Neural cell (in vitro differentiated cells): Measurements from ENCODE around the gene DUSP5. TPM values are rescaled to one million over a fixed set of nuclear protein-coding genes. Genes with fewer than 3 reads are reported as not detected.

Experiments
- H2AFZ ChIP-seq: fragments of 200-600, 300-800 bp; sonication (generic), shearing (Covaris generic); 2 replicates; pipeline ENCODE4 v1.6.0; 2014; ENCODE audit warnings: low read depth, mild to moderate bottlenecking, antibody characterized with exemption, low read length, moderate library complexity
- H3F3A ChIP-seq: fragments of 200-600 bp; shearing (Covaris generic); 2 replicates; pipeline ENCODE4 v1.6.1; 2016; ENCODE audit warnings: mild to moderate bottlenecking, moderate library complexity, mixed read lengths, antibody characterized with exemption, low read length; ENCODE audit not compliant: insufficient read depth, poor library complexity, severe bottlenecking
- H3K27ac ChIP-seq: fragments of 200-600, 300-800 bp; sonication (generic), shearing (Covaris generic); 2 replicates; pipeline ENCODE4 v1.5.1; 2014; ENCODE audit warnings: mild to moderate bottlenecking, low read length, moderate library complexity
- H3K27me3 ChIP-seq: fragments of 300-800, 200-600 bp; sonication (generic), shearing (Covaris generic); 2 replicates; pipeline ENCODE4 v1.6.0; 2014; ENCODE audit warnings: mild to moderate bottlenecking, low read depth, low read length, moderate library complexity; ENCODE audit not compliant: insufficient read depth
- H3K36me3 ChIP-seq: fragments of 300-800, 200-600 bp; sonication (generic), shearing (Covaris generic); 2 replicates; pipeline ENCODE4 v1.5.1; 2014; ENCODE audit warnings: mild to moderate bottlenecking, antibody characterized with exemption, low read length, moderate library complexity; ENCODE audit not compliant: insufficient read depth
- H3K4me2 ChIP-seq: fragments of 300-800, 200-600 bp; sonication (generic), shearing (Covaris generic); 2 replicates; pipeline ENCODE4 v1.6.0; 2014; ENCODE audit warnings: mild to moderate bottlenecking, low read length
- H3K4me3 ChIP-seq: fragments of 300-800, 200-600 bp; sonication (generic), shearing (Covaris generic); 2 replicates; pipeline ENCODE4 v1.5.1; 2014; ENCODE audit warnings: mild to moderate bottlenecking, low read length, moderate library complexity
- H3K79me2 ChIP-seq: fragments of 200-600 bp; shearing (Covaris generic); replicated peaks from 2 replicates; pipeline ENCODE4 v1.6.0; 2014; ENCODE audit warnings: mild to moderate bottlenecking, low read length, moderate library complexity; ENCODE audit not compliant: insufficient read depth
- H3K9ac ChIP-seq: fragments of 300-800, 200-600 bp; sonication (generic), shearing (Covaris generic); 2 replicates; pipeline ENCODE4 v1.6.1; 2016; ENCODE audit warnings: mild to moderate bottlenecking, low read length, mixed read lengths
- H3K9me2 ChIP-seq: fragments of 200-600 bp; shearing (Covaris generic); 2 replicates; pipeline ENCODE4 v1.6.1; 2016; ENCODE audit warnings: mild to moderate bottlenecking, low read length, mixed read lengths; ENCODE audit not compliant: insufficient read depth
- H3K9me3 ChIP-seq: fragments of 200-600, 300-800 bp; sonication (generic), shearing (Covaris generic); 2 replicates; pipeline ENCODE4 v1.6.1; 2016; ENCODE audit warnings: mild to moderate bottlenecking, mixed run types, low read length, moderate library complexity, mixed read lengths
- H4K20me1 ChIP-seq: fragments of 200-600 bp; shearing (Covaris generic); 2 replicates; pipeline ENCODE4 v1.6.1; 2016; ENCODE audit warnings: mild to moderate bottlenecking, mixed run types; ENCODE audit not compliant: insufficient read depth
- EP300 ChIP-seq: fragments of 450-650 bp; conservative IDR thresholded peaks from 2 replicates; pipeline ENCODE4 v1.6.1; 2014; ENCODE audit warnings: antibody characterized with exemption, mild to moderate bottlenecking, moderate library complexity; ENCODE audit not compliant: poor library complexity, severe bottlenecking
- EZH2 ChIP-seq: fragments of 200-600, 300-800 bp; shearing (Covaris generic), sonication (generic); IDR thresholded peaks from 2 replicates; pipeline ENCODE4 v1.6.1; 2014; ENCODE audit warnings: antibody characterized with exemption, low read length, borderline replicate concordance, mild to moderate bottlenecking; ENCODE audit not compliant: insufficient read depth, poor library complexity, severe bottlenecking
- MXI1 ChIP-seq: fragments of 450-650 bp; conservative IDR thresholded peaks from 2 replicates; pipeline ENCODE4 v1.6.1; 2014; ENCODE audit warnings: antibody characterized with exemption, mild to moderate bottlenecking; ENCODE audit not compliant: poor library complexity, severe bottlenecking
- POLR2AphosphoS5 ChIP-seq: IDR thresholded peaks from 2 replicates; pipeline ENCODE4 v1.6.1; 2012
- RAD21 ChIP-seq: fragments of 450-650 bp; conservative IDR thresholded peaks from 2 replicates; pipeline ENCODE4 v1.6.1; 2014; ENCODE audit warnings: antibody characterized with exemption, mild to moderate bottlenecking, moderate library complexity
- REST ChIP-seq: IDR thresholded peaks from 2 replicates; pipeline ENCODE4 v1.6.1; 2012; ENCODE audit warnings: borderline replicate concordance
- SMC3 ChIP-seq: fragments of 450-650 bp; conservative IDR thresholded peaks from 2 replicates; pipeline ENCODE4 v1.6.1; 2014; ENCODE audit warnings: antibody characterized with exemption, mild to moderate bottlenecking, moderate library complexity; ENCODE audit not compliant: poor library complexity
- TAF1 ChIP-seq: IDR thresholded peaks from 2 replicates; pipeline ENCODE4 v1.6.1; 2012; ENCODE audit warnings: low read depth
- polyA plus RNA-seq: library from polyadenylated mRNA; depleted of rRNA; stranded (reverse); fragments of >200 nt; gene quantifications from 2 replicates; pipeline ENCODE4 v1.2.3, GENCODE V29; 2014
- TF ChIP-seq, protein P1 (sequence below): fragments of 450-650 bp; IDR thresholded peaks from 2 replicates; pipeline ENCODE4 v1.5.1; 2014; ENCODE audit warnings: antibody characterized with exemption, mild to moderate bottlenecking, moderate library complexity; ENCODE audit not compliant: poor library complexity, severe bottlenecking

DUSP5 gene
- polyA plus RNA-seq, 1 donor from 2014 or later: 2.2 TPM

DNA sequence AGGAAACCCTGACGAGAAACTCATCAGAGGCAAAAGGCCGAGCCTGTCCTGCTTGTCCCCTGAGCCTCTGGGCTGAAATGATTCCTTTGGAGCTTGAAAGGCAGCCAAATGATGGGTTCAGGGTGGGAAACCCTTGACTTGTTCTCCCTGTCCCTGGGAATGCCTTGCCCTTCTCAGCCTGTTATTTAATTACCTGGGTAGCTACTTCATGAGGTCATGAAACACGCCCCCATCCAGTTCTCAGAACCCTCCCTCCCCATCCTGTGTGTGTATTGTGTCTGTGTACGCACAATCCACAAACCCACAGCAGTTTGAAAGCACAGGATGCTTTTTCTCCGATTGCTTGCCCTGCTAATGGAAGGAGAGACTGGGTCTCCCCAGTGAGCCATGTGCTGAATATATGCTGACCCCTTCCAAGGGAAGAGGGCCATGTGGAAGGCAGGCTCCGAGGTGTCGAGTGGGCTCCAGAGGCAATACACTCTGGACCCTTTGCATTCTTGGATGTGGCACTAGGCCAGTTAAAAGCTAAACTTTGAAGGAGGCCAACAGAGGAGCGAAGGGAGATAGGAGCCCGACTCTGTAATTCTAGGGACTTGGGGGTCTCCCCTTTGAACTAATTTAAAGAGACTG, 10.6 kb downstream of the DUSP5 start:
- Histone ChIP-seq H2AFZ (no peak overlapping the region), H3K9me3 (no peaks in the 10 kb centered on the region), H3K9ac (no peak overlapping the region), H4K20me1 (no peaks in the 10 kb centered on the region), H3K4me3 (no peak overlapping the region), H3F3A (no peaks in the 10 kb centered on the region), H3K27ac (no peak overlapping the region), H3K4me2 (no peak overlapping the region), H3K9me2 (no peaks in the 10 kb centered on the region), H3K79me2 (no peaks in the 10 kb centered on the region), H3K27me3 (no peaks in the 10 kb centered on the region), H3K36me3 (no peaks in the 10 kb centered on the region)
- TF ChIP-seq, protein P1, sequence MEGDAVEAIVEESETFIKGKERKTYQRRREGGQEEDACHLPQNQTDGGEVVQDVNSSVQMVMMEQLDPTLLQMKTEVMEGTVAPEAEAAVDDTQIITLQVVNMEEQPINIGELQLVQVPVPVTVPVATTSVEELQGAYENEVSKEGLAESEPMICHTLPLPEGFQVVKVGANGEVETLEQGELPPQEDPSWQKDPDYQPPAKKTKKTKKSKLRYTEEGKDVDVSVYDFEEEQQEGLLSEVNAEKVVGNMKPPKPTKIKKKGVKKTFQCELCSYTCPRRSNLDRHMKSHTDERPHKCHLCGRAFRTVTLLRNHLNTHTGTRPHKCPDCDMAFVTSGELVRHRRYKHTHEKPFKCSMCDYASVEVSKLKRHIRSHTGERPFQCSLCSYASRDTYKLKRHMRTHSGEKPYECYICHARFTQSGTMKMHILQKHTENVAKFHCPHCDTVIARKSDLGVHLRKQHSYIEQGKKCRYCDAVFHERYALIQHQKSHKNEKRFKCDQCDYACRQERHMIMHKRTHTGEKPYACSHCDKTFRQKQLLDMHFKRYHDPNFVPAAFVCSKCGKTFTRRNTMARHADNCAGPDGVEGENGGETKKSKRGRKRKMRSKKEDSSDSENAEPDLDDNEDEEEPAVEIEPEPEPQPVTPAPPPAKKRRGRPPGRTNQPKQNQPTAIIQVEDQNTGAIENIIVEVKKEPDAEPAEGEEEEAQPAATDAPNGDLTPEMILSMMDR: no peak
- TF ChIP-seq POLR2AphosphoS5: no peak
- TF ChIP-seq MXI1: no peak
- no peak for TF ChIP-seq SMC3
- no peak for TF ChIP-seq EZH2
- no peak for TF ChIP-seq RAD21
- TF ChIP-seq TAF1: no peak
- TF ChIP-seq EP300: no peak

DNA sequence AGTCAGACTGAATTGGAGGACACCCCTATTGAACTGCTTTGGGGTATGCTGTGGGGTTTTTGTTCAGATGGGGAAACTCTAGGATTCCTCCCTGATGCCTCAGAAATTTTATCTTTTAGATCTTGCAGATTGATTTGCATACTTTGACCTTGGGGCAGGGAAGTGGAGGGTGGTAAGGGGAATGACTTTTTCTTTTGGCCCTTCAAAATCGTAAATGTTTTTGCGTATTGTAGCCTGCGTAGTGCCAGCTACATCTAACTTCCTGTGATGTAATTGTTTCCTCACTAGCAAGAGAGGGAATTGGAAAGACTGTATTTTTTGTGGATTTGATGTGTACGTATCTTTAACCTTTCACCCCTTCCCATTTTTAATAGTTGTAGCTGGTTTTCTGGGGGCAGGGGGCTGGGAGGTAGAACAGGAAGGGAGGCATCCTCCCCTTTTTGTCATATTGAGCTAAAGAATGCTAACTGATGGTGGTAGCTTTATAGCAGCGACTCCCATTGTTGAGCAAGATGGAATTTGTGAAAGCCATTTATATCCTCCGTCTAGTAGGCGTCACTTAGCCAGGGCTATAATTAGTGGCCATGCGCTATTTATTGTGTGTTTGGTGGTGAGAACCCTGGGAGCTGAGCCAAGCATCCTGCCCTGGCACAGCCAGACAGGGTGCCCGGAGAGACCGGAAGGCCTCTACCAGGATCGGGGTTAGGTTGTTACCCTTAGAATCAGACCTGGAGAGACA, 11.3 kb downstream of the DUSP5 start:
- Histone ChIP-seq H3K79me2 (no peaks in the 10 kb centered on the region), H3K27ac (no peak overlapping the region), H3F3A (no peaks in the 10 kb centered on the region), H3K4me3 (no peak overlapping the region), H3K9ac (no peak overlapping the region), H4K20me1 (no peaks in the 10 kb centered on the region), H3K9me2 (no peaks in the 10 kb centered on the region), H2AFZ (no peak overlapping the region), H3K9me3 (no peaks in the 10 kb centered on the region), H3K27me3 (no peaks in the 10 kb centered on the region), H3K4me2 (no peak overlapping the region), H3K36me3 (no peaks in the 10 kb centered on the region)
- no peak for TF ChIP-seq POLR2AphosphoS5
- TF ChIP-seq REST: no peak
- TF ChIP-seq SMC3: no peak
- no peak for TF ChIP-seq EZH2
- no peak for TF ChIP-seq MXI1
- TF ChIP-seq EP300: no peak
- no peak for TF ChIP-seq RAD21
- TF ChIP-seq TAF1: no peak
- TF ChIP-seq, protein P1: no peak
